C4-2B (cell line): ENCODE data around the gene HCST.

Source experiments
- H3K27ac ChIP-seq: fragments of 450-650 bp; 2 replicates; pipeline ENCODE4 v1.5.1; 2017
- ZFX ChIP-seq: fragments of 450-650 bp; IDR thresholded peaks from 2 replicates; pipeline ENCODE4 v1.6.1; 2017
- TF ChIP-seq, protein P1 (sequence below): fragments of 450-650 bp; conservative IDR thresholded peaks from 2 replicates; pipeline ENCODE4 v1.5.1; 2017; ENCODE audit warnings: mild to moderate bottlenecking

HCST gene

DNA sequence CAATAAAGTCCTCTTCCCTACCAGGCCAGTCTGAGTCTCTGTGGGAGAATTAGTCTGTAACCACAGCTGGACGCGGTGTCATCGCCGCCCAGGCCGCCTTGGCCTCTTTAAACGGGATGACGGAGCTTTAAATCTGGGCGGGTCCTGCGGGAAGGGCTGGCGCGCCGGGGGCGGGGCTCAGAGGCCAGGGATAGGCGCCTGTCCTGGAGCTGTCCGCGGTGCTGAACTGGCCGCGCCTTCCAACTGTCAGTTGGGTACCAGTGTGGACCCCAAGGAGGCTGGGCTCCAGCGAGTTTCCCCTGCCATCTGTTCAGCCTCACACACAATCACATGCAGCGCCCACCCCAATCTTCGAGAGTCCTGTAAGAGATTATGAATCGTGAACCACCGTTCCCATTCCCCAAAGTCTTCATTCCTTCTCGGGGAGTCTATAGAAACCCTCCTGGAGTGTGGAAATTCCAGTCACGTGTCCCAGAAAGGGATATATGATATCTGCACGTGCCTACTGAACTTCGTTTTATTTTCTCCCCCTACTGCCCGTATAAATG is 22.5 kb upstream of the HCST start:
- TF ChIP-seq, protein P1, sequence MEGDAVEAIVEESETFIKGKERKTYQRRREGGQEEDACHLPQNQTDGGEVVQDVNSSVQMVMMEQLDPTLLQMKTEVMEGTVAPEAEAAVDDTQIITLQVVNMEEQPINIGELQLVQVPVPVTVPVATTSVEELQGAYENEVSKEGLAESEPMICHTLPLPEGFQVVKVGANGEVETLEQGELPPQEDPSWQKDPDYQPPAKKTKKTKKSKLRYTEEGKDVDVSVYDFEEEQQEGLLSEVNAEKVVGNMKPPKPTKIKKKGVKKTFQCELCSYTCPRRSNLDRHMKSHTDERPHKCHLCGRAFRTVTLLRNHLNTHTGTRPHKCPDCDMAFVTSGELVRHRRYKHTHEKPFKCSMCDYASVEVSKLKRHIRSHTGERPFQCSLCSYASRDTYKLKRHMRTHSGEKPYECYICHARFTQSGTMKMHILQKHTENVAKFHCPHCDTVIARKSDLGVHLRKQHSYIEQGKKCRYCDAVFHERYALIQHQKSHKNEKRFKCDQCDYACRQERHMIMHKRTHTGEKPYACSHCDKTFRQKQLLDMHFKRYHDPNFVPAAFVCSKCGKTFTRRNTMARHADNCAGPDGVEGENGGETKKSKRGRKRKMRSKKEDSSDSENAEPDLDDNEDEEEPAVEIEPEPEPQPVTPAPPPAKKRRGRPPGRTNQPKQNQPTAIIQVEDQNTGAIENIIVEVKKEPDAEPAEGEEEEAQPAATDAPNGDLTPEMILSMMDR = no peak
- TF ChIP-seq ZFX = no peak
- H3K27ac ChIP-seq = no peak overlapping the region

DNA sequence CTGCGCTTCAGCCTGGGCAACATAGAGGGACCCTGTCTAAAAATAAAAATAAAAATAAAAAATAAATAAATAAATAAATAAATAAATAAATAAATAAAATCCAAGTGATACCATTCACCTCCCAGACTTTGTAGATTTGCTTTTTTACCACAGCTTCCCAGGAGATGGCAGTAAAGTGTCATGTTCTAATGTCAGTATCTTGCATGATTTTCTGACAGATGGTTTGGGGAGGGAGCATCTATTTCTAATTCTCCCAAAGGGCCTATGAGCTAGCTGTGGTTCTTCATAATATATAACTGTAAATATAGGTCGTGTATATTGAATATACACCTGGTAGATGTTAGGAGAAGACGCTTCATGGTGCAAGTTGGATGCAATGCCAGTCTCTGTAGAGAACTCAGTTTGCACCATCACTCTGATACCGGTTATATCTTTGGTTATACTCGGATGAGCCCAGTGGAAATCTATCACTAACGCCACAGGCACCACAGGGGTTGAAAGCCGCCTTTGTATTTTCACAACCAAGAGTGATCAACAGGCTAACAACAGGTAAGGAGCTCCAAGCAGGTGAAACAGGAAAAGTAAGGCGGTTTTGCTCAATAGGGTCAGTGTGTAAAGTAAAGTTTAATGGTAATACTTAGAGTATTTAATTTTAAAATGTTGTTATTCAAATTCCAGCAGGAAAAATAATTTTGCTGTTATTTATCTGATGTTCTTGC is 20.1 kb upstream of the HCST start:
- TF ChIP-seq, protein P1 = no peak; the same call in 1 of the 2 replicates
- TF ChIP-seq ZFX = no peak

DNA sequence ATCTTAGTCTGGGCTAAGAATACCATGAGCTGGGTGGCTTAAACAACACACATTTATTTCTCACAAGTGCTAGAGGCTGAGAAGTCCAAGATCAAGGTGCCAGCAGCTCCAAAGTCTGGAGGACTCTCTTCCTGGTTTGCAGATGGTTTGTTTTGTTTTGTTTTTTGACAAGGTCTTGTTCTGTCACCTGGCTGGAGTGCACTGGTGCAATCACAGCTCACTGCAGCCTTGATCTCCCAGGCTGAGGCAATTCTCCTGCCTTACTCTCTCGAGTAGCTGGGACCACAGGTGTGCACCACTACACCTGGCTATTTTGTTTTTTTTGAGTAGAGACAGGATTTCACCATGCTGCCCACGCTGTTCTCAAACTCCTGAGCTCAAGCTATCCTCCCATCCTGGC is 18.4 kb upstream of the HCST start:
- TF ChIP-seq ZFX = no peak
- TF ChIP-seq, protein P1 = no peak
- H3K27ac ChIP-seq = no peak overlapping the region

More for the DNA sequence above, 20.1 kb upstream of the HCST start:
- H3K27ac ChIP-seq = no peak overlapping the region

GRCh38 chr19:35885225-35885738 is 17.0 kb upstream of the HCST start:
- H3K27ac ChIP-seq = no peak overlapping the region
- TF ChIP-seq, protein P1 = no peak
- TF ChIP-seq ZFX = no peak

DNA sequence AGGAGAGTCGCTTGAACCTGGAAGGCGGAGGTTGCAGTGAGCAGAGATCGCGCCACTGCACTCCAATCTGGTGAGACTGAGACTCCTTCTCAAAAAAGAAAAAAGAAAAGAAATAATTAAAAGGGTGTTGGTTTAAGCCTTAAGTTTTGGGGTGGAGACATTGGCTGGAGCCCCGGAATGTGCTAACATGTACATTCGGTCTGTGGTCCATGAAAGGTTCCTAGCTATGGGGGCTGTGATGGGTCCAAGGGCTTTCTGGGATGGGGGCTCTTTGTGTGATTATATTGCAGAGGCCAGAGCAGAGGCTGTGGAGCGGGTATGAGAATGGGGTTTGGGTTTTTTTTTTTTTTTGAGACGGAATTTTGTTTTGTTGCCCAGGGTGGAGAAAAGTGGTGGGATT is 16.4 kb upstream of the HCST start:
- no peak overlapping the region for H3K27ac ChIP-seq
- TF ChIP-seq, protein P1 = no peak
- no peak for TF ChIP-seq ZFX

DNA sequence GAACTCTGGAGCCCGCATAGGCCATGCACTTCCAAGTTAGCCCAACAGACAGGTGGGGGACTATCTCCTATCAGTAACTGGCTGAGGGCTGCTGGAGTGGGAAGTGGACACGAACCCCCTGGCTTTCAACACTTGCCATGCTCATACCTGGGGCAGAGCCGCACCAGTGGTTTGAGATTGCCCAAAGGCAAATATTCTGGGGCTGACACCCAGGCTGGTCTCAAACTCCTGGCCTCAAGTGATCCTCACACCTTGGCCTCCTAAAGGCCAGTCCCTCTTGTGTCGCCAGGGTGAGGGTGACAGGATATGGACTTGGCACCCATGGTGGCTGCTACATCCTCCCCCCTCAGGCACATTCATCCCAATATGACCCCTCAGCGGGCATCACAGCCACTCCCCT is 15.1 kb upstream of the HCST start:
- H3K27ac ChIP-seq = no peak overlapping the region
- TF ChIP-seq, protein P1 = no peak
- TF ChIP-seq ZFX = no peak

- H3K27ac ChIP-seq = no peak overlapping the region
- TF ChIP-seq ZFX = no peak
- TF ChIP-seq, protein P1 = no peak
Observed at GRCh38 chr19:35888398-35888797, 13.9 kb upstream of the HCST start.
